A673 (cell line): ENCODE data around the gene DENND6A. TPM values are rescaled to one million over a fixed set of nuclear protein-coding genes. Genes with fewer than 3 reads are reported as not detected.

Experiments
- BruUV-seq: library from RNA; stranded (reverse); fragments of 400-500 nt; replicated peaks from 2 replicates; lab custom pipeline; 2021; lab: Mats Ljungman, UMichigan
- CTCF ChIA-PET: fragments of 300-600 bp; sonication (Branson Sonifier 250); formaldehyde crosslinking; loops from one replicate; lab custom pipeline; 2022; ENCODE audit warnings: antibody characterized with exemption; lab: Charles Lee
- POLR2A ChIA-PET: fragments of 300-600 bp; sonication (Branson Sonifier 250); formaldehyde crosslinking; loops from one replicate; lab custom pipeline; 2022; ENCODE audit warnings: antibody characterized with exemption; ENCODE audit not compliant: low non-redundant PET; lab: Charles Lee
- DNase-seq: peaks from one replicate; pipeline ENCODE4 v3.0.0-alpha.2; 2015; ENCODE audit warnings: low spot score
- H3K27ac ChIP-seq: fragments of 200-600 bp; sonication (generic); 2 replicates; pipeline ENCODE4 v1.5.1; 2016; ENCODE audit warnings: mixed run types, low read depth, mild to moderate bottlenecking, mixed read lengths, antibody characterized with exemption, low read length; ENCODE audit not compliant: poor library complexity, severe bottlenecking
- H3K27me3 ChIP-seq: fragments of 200-600 bp; sonication (generic); replicated peaks from 2 replicates; pipeline ENCODE4 v1.6.1; 2017; ENCODE audit warnings: mixed run types, low read depth, mild to moderate bottlenecking, mixed read lengths, antibody characterized with exemption, low read length; ENCODE audit not compliant: insufficient read depth, poor library complexity
- H3K36me3 ChIP-seq: fragments of 200-600 bp; sonication (generic); 2 replicates; pipeline ENCODE4 v1.6.1; 2016; ENCODE audit warnings: mixed run types, mild to moderate bottlenecking, mixed read lengths, antibody characterized with exemption, low read length; ENCODE audit not compliant: insufficient read depth, poor library complexity, severe bottlenecking
- H3K4me1 ChIP-seq: fragments of 200-600 bp; sonication (generic); 2 replicates; pipeline ENCODE4 v1.6.1; 2017; ENCODE audit warnings: mixed run types, mild to moderate bottlenecking, mixed read lengths, antibody characterized with exemption, low read length; ENCODE audit not compliant: insufficient read depth, poor library complexity, severe bottlenecking
- H3K4me3 ChIP-seq: fragments of 200-600 bp; sonication (generic); 2 replicates; pipeline ENCODE4 v1.5.1; 2016; ENCODE audit warnings: low read depth, mixed run types, mild to moderate bottlenecking, mixed read lengths, low read length; ENCODE audit not compliant: poor library complexity, severe bottlenecking
- H3K9me3 ChIP-seq: fragments of 200-600 bp; sonication (generic); 2 replicates; pipeline ENCODE4 v1.6.1; 2016; ENCODE audit warnings: mixed run types, low read depth, mild to moderate bottlenecking, mixed read lengths, antibody characterized with exemption, low read length; ENCODE audit not compliant: poor library complexity, severe bottlenecking
- EZH2 ChIP-seq: fragments of 200-600 bp; sonication (generic); IDR thresholded peaks from 2 replicates; pipeline ENCODE4 v1.6.1; 2017; ENCODE audit warnings: borderline replicate concordance, low read depth, mild to moderate bottlenecking, mixed read lengths, antibody characterized with exemption, low read length; ENCODE audit not compliant: poor library complexity, severe bottlenecking
- intact Hi-C: fragments of 100-400 bp; cut with micrococcal nuclease; formaldehyde crosslinking; loops from one replicate; pipeline ENCODE4 v1.10.0; 2022; ENCODE audit not compliant: unreplicated experiment
- total RNA-seq: library from RNA; stranded (reverse); gene quantifications from 2 replicates; pipeline ENCODE4 v1.2.3, GENCODE V29; 2021
- TF ChIP-seq, protein P1 (sequence below): fragments of 300-800, 200-600 bp; sonication (generic); conservative IDR thresholded peaks from 2 replicates; pipeline ENCODE4 v1.5.1; 2017; ENCODE audit warnings: low read depth, mild to moderate bottlenecking, antibody characterized with exemption, low read length, moderate library complexity, mixed read lengths

DENND6A gene
- total RNA-seq, 1 experiment from 2014 or later = 22.1 TPM

DNA sequence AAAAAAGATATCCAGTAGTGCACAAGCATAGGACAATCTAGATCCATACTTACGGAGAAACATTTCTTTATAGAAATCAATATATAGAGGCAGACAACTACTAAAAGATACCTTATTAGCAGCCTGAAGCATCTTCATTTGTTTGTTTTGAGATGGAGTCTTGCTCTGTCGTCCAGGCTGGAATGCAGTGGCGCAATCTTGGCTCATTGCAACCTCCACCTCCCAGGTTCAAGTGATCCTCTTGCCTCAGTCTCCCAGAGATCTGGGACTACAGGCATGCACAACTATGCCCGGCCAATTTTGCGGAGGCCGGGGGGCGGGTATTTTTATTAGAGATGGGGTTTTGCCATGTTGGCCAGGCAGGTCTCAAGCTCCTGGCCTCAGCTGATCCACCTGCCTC lies 45.0 kb upstream of the DENND6A start:
- H3K9me3 ChIP-seq = no peaks in the 10 kb centered on the region
- no peaks in the 10 kb centered on the region for H3K27me3 ChIP-seq
- no TSS peak for BruUV-seq
- no peak overlapping the region for H3K4me3 ChIP-seq
- H3K4me1 ChIP-seq = no peaks in the 10 kb centered on the region
- ChIA-PET CTCF (no interaction called here), POLR2A (no interaction called here)
- H3K36me3 ChIP-seq = no peaks in the 10 kb centered on the region
- intact Hi-C loops = no loop called here
- H3K27ac ChIP-seq = no peak overlapping the region
- no peak for DNase-seq
- no peak for TF ChIP-seq EZH2
- TF ChIP-seq, protein P1, sequence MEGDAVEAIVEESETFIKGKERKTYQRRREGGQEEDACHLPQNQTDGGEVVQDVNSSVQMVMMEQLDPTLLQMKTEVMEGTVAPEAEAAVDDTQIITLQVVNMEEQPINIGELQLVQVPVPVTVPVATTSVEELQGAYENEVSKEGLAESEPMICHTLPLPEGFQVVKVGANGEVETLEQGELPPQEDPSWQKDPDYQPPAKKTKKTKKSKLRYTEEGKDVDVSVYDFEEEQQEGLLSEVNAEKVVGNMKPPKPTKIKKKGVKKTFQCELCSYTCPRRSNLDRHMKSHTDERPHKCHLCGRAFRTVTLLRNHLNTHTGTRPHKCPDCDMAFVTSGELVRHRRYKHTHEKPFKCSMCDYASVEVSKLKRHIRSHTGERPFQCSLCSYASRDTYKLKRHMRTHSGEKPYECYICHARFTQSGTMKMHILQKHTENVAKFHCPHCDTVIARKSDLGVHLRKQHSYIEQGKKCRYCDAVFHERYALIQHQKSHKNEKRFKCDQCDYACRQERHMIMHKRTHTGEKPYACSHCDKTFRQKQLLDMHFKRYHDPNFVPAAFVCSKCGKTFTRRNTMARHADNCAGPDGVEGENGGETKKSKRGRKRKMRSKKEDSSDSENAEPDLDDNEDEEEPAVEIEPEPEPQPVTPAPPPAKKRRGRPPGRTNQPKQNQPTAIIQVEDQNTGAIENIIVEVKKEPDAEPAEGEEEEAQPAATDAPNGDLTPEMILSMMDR = no peak

DNA sequence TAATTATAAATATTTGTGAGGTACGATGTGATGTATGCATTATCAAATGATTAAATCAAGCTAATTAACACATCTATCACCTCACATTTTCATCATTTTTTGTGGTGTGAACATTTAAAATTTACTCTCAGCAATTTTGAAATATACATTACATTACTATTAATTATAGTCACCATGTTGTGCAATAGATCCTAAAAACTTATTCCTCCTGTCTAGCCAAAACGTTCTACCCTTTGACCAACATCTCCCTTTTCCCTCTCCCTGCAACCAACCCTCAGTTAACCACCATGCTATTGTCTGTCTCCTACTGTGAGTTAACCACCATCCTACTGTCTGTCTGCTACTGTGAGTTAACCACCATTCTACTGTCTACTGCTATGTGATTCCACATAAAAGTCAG lies 42.5 kb upstream of the DENND6A start:
- TF ChIP-seq, protein P1 = no peak
- no peak for TF ChIP-seq EZH2
- CTCF ChIA-PET = no interaction called here
- H3K4me1 ChIP-seq = peaks cover 4% of the 10 kb centered on the region

DNA sequence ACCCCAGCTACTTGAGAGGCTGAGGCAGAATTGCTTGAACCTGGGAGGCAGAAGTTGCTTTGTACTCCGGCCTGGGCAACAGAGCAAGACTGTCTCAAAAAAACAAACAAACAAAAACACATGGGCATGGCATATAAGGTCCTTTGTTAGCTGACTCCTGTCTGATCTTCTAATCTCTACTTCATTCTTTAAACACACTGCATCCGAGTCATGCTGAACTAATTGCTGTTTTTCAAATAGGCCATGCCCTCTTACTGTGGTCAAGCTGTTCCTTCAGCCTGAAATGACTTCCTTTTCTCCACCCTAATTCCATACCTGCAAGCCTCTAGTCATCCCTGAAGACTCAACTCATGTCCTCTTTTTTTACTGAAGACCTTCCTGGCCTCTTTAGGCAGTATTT lies 40.9 kb upstream of the DENND6A start:
- CTCF ChIA-PET = no interaction called here

More for the DNA sequence above, 42.5 kb upstream of the DENND6A start:
- Histone ChIP-seq H3K4me3 (no peak overlapping the region), H3K27me3 (no peaks in the 10 kb centered on the region), H3K9me3 (no peaks in the 10 kb centered on the region), H3K36me3 (no peaks in the 10 kb centered on the region), H3K27ac (no peak overlapping the region)
- POLR2A ChIA-PET = no interaction called here
- intact Hi-C loops = no loop called here
- BruUV-seq = no TSS peak
- DNase-seq = no peak

More for the DNA sequence above, 40.9 kb upstream of the DENND6A start:
- peaks cover 4% of the 10 kb centered on the region for H3K4me1 ChIP-seq
- no peak overlapping the region for H3K27ac ChIP-seq
- POLR2A ChIA-PET = no interaction called here
- intact Hi-C loops = no loop called here
- H3K27me3 ChIP-seq = no peaks in the 10 kb centered on the region
- no peak for TF ChIP-seq EZH2
- TF ChIP-seq, protein P1 = no peak
- no peaks in the 10 kb centered on the region for H3K9me3 ChIP-seq
- no TSS peak for BruUV-seq
- H3K4me3 ChIP-seq = no peak overlapping the region
- DNase-seq = no peak
- no peaks in the 10 kb centered on the region for H3K36me3 ChIP-seq
